ENCODE results near the gene GPS1. TPM values are rescaled to one million over a fixed set of nuclear protein-coding genes. Genes with fewer than 3 reads are reported as not detected.
A peak's percentile ranks its signal among the peaks of the same experiment; 100 is the strongest.
"Not testable (repeated sequence)": the region's sequence is repeated elsewhere in the genome, so short reads cannot be mapped to it uniquely, and the experiment has no call there.

GPS1 gene
- total RNA-seq, 1 donor, result 85.5 TPM

- TF ChIP-seq, protein P1, sequence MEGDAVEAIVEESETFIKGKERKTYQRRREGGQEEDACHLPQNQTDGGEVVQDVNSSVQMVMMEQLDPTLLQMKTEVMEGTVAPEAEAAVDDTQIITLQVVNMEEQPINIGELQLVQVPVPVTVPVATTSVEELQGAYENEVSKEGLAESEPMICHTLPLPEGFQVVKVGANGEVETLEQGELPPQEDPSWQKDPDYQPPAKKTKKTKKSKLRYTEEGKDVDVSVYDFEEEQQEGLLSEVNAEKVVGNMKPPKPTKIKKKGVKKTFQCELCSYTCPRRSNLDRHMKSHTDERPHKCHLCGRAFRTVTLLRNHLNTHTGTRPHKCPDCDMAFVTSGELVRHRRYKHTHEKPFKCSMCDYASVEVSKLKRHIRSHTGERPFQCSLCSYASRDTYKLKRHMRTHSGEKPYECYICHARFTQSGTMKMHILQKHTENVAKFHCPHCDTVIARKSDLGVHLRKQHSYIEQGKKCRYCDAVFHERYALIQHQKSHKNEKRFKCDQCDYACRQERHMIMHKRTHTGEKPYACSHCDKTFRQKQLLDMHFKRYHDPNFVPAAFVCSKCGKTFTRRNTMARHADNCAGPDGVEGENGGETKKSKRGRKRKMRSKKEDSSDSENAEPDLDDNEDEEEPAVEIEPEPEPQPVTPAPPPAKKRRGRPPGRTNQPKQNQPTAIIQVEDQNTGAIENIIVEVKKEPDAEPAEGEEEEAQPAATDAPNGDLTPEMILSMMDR (IDR thresholded peaks at IDR 0.05; ENCODE audit: insufficient read depth, low read length), result no peak
- no peak overlapping the region for H3K4me3 ChIP-seq (ENCODE audit: low read depth, low read length)
- DNase-seq (ENCODE audit: low read depth), result no peak
Observed at GRCh38 chr17:82034371-82035011, 17.2 kb upstream of the GPS1 start.

DNA sequence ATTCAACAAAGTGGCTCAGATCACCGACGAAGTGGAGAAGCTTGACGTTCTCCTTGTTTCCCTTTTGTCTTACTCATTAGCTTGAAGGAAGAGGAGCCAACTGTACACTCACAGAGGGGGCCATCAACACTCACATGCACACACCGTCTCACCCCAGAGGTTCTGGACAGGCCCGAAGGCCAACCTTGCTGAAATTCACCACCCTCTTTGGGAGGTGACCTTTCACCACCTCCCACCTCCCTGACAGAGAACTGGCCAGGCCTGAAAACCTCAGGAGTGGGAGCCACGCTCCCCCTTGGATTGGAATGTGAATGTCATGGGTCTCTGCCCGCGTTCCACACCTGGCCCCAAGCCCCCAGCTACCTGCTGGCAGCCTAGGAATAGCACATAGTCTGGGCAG lies 16.2 kb upstream of the GPS1 start:
- DNase-seq (ENCODE audit: low read depth), result no peak
- H3K4me3 ChIP-seq (ENCODE audit: low read depth, low read length), result no peak overlapping the region
- TF ChIP-seq, protein P1 (IDR thresholded peaks at IDR 0.05; ENCODE audit: insufficient read depth, low read length), result no peak

DNA sequence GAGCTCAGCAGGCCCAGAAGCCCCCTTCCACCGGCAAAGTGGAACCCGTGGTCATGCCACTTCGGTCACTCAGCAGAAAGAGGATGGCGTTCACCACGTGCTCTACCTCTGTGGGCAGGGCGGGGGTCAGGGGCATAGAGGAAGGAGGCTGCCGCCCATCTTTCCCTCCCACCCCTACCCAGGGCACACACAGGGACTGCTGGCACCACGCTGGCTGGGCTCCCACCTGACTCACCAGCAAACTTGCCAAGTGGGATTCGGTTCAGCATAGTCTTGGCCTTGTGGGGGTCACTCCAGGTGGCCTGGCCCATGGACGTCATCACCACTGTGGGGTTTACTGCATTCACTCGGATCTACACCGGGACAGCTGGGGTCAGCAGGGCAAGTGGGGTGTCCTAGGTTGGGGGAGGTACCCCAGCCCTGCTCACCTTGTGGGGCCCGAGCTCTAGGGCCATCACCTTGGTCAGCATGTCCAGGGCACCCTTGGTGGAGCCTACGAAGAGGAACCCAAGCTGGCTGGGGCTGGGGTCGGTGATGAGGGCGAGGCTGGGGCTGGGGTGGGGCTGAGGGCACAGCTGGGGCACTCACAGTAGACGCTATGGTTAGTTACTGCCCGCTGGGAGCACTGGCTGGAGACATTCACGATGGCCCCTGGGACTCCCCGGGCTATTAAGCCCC lies 15.6 kb upstream of the GPS1 start:
- TF ChIP-seq, protein P1 (IDR thresholded peaks at IDR 0.05; ENCODE audit: insufficient read depth, low read length), result no peak
- DNase-seq (ENCODE audit: low read depth), result no peak
- peak overlapping the region; percentile 79 for H3K4me3 ChIP-seq (ENCODE audit: low read depth, low read length)

DNA sequence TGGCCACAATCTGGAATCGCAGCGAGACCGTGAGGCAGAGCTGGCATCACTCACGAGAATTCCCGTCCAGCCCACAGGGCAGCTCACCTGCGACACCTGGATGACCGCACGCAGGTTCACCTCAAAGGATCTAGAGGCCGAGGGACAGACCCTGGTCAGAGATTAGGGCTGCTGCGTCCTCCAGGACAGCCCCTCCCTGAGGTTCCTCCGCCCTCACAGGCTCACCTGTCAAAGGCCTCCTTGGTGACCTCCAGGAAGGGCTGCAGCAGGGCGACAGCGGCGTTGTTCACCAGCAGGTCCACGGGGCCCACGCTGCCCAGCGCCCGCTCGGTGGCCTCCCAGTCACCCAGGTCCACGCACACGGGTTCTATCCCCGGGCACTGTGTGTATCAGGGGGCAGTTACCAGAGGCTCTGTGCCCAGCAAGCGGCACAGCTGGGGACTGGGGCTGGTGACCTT lies 15.0 kb upstream of the GPS1 start:
- TF ChIP-seq, protein P1 (IDR thresholded peaks at IDR 0.05; ENCODE audit: insufficient read depth, low read length), result no peak
- DNase-seq (ENCODE audit: low read depth), result no peak
- peak overlapping the region; percentile 79 for H3K4me3 ChIP-seq (ENCODE audit: low read depth, low read length)

DNA sequence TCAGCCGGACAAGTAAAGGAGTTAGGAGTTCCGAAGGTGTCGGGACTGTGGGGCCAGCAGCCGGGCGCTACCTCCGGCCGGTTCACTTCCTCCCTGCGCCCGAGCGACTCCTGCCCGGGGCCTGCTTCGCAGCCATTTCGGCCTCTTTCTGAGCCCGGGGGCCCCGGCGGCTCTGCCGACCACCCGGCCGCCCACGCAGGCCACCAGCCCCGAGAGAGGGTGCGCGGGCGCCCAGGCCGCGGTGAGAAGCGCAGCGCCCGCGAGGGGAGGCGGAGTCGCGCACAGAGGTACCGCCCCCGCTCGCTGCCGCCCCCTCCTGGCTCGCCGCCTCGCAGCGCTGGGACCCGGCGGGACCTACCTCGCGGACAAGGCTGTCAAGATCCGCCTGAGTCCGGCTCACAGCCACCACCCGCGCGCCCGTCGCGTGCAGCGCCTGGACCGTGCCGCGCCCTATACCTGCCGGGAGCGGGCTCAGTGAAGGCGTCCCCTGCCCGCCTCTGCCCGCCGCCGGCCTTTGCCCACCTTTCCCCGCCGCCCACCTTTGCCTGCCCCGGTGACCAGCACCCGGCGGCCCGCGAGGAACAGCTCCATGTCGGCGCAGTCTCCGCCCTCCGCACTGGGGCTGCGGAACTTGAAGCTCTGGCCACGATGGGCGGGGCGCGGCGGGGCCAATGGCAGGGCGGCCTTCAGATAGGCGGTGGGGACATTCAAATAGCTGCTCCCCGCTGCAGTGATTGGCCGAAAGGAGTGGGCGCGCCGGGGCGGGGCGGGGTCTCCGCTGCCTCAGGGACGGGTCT lies 14.4 kb upstream of the GPS1 start, which contains the start of gene DCXR:
TSS of gene DCXR (minus strand) at position 606 of the 797 bp plus-strand sequence. CDS start at position 591, 15 bp downstream.
- TF ChIP-seq, protein P1 (IDR thresholded peaks at IDR 0.05; ENCODE audit: insufficient read depth, low read length), result peak; percentile 50
- peak; percentile 92 for DNase-seq (ENCODE audit: low read depth)
- peak within 1 kb of the TSS; percentile 79 for H3K4me3 ChIP-seq (ENCODE audit: low read depth, low read length)

DNA sequence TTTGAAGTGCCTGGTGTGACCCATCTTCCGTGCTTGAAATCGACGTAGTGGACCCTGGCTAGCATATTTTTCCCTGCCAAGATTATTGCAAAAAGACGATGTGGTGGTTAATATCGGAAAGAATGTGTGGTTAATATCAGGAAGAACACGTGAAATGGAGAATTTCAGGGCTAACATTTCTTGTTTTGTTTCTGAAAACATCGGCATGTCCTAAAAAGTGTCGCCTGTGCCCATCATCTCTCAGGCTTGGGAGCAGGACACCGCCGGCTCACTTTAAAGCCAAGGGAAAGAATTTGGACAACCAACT lies 13.9 kb upstream of the GPS1 start:
- no peak for DNase-seq (ENCODE audit: low read depth)
- peak overlapping the region; percentile 63 for H3K4me3 ChIP-seq (ENCODE audit: low read depth, low read length)
- TF ChIP-seq, protein P1 (IDR thresholded peaks at IDR 0.05; ENCODE audit: insufficient read depth, low read length), result no peak

DNA sequence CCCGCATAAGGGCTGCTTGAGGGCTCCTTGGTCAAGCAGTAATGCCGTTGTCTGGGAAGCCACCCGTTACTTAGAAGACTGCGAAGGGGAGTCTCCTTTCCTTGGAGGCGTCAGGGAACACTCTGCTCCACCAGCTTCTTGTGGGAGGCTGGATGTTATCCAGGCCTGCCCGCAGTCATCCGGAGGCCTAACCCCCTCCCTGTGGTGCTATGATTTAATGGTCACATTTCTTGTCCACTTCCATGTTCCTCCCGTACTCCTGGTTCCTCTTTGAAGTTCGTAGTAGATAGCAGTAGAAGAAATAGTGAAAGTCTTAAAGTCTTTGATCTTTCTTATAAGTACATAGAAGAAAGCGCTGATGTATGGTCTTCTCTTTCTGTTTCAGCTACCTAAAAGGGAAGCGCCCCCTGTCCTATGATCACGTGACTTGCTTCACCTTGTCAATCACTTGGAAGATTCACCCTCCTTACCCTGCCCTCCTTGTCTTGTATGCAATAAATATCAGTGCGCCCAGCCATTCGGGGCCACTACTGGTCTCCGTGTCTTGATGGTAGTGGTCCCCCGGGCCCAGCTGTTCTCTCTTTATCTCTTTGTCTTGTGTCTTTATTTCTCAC lies 12.8 kb upstream of the GPS1 start:
- not testable (repeated sequence) for DNase-seq (ENCODE audit: low read depth); H3K4me3 ChIP-seq (ENCODE audit: low read depth, low read length)
